Activated CD8-positive, alpha-beta memory T cell treated with anti-CD3 and anti-CD28 coated beads, Interleukin-2, amount 50 U/mL, for 1 hour (primary cell): ENCODE data around the gene AHI1.
"Not testable (repeated sequence)": the region's sequence is repeated elsewhere in the genome, so short reads cannot be mapped to it uniquely, and the experiment has no call there.

Experiments used
- DNase-seq: peaks from one replicate; pipeline ENCODE4 v3.0.0-alpha.2; 2020; ENCODE audit errors: extremely low read depth

The AHI1 gene

DNA sequence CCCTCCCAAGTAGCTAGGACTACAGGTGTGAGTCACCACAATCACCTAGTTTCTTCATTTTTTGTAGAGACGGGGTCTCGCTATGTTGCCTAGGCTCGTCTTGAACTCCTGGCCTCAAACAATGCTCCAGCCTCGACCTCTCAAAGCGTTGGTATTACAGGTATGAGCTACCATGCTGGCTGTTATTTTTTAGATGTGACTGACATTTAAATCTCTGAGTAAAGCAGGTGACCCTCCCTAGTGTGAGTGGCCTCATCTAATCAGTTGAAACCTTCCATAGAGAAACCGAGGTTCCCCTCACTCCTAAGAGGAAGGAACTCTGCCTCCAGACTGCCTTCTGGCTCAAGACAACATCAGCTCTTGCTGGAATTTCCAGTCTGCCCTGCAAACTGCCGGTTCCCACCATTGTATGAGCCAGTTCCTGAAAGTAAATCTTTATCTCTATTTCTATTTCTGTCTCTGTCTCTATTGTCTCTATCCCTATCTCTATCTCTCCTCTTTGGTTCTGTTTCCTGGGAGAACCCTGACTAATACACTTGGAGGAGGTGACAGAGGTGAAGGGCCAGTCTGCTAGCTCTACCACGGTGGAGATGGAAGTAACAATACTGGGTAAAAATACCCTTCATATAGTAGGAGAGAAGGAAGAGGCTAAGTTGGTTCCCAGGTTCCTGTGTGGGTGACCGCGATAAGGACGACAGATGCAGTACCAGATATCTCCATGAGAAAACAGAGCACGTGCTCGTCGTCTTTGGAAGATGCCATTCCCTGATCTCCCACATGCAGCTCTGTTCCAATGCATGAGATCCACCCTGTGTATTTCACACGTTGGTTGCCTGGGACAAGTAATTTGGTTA lies 235.4 kb downstream of the AHI1 start:
- DNase-seq: no peak

DNA sequence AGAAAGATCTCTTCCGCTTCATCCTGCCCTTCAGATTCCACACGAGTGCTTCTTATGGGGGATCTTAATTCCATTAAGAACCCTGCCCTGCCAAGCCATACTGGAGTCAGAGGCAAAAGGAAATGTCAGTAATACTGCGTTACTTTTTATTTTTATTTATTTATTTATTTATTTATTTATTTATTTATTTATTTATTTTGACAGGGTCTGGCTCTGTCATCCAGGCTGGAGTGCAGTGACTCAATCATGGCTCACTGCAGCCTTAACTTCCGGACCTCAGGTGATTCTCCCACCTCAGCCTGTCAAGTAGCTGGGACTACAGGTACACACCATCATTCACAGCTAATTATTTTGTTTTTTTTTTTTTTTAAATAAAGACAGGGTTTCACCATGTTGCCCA lies 236.9 kb downstream of the AHI1 start:
- no peak for DNase-seq

DNA sequence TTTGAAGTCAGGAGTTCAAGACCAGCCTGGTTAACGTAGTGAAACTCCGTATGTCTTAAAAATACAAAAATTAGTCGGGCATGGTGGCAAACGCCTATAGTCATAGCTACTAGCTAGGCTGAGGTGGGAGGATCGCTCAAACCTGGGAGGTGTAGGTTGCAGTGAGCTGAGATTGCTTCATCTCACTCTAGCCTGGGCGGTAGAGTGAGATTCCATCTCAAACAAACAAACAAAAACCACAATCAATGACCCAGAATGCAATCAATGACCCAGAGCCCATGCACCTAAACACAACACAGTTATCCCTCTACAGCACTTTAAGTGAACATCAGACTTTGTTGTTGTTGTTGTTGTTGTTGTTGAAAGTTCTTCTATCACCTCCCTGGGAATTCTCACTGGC lies 238.6 kb downstream of the AHI1 start:
- DNase-seq: no peak

DNA sequence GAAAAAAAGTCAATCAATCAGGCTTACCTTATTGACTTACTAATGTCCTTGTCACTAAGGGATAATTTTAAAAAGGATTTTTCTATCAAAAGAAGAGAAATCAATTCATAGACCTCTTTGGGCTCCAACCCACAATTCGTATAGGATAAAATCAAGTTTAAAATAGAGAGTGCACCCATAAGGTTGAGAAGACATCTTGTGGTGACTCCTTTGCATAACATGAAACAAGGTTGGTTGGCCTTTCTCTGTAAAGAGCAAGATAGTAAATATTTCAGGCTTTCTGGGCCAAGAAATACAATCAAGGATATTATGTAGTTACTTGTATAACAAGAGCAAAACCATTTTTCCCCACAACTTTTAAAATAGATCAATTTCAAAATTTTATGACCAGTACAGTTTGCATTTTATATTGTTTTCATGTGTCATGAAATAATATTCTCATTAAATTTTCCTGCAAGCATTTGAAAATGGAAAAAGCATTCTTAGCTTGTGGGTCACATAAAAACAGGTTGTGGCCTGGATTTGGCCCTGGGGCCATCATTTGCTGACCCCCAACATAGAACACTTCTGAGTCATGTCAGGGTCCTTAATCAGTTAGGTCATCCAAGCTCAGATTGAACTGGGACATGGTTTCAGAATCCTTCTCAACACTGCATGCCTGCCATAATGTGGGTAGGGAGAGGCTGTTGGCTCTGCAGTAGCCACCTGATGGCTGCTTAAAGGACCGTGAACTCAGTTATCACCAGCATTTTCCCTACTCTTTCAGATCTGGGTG lies 239.7 kb downstream of the AHI1 start:
- no peak for DNase-seq

DNA sequence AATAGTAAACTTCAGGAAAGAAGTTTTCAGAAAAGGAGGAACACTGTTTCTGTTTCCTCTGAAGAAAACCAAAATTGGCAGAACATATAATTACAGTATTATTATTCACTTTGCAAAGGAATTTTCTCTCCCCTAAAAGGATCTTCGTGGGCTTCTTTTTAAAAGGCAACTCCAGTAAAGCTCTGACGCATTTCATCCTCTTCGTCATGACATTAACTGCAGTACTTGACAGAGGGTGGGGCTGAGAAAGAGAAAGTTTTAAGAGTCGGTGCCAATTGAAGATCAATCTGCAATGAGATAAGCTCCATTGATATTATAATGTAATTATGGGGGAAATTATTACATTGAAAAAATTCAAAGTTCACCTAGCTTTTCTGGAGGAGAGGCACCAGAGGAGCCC lies 240.7 kb downstream of the AHI1 start:
- DNase-seq: no peak

DNA sequence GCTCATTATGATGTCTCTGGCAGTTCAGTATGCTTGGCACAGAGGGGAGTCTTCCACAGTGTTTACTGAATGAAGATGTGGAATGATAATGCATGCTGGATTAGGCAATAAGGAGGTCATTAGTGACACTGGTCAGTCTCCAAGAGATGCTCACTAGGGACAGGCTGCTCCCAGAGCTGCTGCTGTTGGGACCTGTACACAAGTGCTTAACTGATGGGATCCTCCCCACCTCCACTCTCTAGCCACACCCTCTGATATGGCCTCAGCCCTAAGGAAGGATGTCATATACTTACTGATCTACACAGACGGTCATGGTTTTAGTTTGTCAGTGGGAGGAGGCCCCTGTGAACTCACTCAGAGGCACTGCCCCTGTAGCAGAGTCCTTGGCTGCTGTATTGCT lies 243.1 kb downstream of the AHI1 start:
- no peak for DNase-seq

DNA sequence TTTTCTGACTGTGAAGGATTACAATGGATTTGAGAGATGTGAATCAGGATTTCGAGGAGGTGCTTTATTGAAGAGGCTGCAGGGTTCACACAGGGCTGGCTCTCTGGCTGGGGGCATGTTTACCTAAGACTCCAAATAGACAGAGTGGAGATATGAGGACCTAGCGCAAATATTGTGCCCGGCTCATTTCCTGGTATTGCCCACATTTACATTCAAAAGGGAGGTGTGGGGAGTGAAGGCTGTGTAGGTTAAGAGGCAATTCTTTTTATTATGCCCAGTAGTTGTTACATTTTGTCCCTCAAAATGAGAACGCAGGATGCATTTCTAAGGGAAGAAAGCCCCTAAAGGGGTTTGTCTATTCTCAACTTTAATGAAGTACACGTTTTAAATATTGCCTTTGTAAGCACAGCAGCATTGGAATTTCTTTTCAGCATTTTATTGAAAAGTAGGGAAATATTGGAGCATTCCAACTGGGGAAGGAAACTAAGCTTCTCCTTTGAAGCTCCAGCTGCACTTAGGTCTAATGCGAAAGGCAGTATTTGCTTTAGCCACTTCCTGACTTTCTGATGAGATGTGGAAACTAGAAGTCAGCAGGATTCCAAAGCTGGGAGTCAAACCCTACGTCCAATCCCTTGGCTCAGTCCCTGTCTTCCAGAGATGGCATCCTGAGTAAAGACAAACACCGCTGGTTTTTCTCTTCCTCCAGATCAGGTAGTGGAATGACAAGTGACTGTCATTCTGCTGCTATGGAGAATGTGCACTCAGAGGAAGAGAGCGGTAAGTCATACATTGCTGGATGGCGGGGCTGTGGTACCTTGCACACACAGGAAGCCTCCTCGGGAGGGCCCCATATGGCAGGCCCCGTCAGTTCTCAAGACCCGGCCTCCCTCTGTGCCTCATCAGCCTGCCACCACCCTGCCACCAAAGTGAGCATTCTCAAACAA lies 245.8 kb downstream of the AHI1 start:
- no peak for DNase-seq

DNA sequence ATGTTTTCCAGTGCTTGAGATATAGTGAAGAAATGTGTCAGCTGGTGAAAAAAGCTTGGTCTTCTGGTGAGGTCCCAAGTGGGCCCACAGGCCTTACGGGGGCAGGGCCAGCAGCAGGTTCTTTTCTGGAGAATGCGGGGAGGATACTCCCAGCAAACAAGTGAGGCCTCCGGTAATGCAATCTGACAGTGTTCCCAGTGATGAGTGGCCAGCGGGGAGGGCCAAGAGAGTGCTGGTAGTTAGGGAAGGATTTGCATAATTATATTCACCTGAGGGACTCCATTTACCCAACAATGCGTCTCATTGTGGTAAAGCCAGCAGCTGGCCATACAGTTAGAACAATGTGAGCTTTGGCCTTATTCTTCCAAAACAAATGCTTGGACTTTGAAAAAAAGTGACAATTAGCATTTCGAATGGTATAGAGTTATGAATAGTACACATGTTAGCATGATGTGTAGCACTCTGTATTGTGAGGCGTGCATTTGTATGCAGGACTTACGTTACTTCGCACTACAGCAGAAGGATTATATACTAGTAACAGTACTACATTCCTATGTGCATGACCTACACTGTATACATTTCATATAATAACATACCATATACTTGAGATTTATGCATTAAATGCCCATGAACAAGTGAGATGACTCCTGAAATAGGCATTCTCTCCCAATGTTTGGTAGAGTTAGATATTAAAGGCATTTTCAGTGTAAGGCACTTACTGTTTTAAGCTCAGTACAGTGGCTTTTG lies 246.6 kb downstream of the AHI1 start:
- DNase-seq: no peak

DNA sequence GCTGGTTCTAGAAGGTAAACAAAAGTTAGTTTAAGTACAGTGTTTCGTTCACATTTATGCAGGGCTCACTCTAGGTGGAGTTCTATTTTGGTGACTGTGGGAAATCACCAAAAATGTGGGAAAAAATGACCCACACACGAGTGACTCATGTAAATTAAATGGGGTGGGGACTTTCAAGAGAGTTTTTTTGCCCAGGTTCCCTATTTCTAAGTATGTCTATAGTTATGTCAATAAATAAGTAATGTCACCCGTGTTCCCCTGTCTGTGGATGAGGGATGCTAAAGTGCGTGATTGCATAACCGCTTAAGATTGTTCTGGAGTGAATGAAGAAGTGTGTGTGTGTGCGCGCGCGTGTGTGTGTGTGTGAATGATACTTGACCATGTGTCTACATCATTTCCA lies 247.3 kb downstream of the AHI1 start:
- no peak for DNase-seq

DNA sequence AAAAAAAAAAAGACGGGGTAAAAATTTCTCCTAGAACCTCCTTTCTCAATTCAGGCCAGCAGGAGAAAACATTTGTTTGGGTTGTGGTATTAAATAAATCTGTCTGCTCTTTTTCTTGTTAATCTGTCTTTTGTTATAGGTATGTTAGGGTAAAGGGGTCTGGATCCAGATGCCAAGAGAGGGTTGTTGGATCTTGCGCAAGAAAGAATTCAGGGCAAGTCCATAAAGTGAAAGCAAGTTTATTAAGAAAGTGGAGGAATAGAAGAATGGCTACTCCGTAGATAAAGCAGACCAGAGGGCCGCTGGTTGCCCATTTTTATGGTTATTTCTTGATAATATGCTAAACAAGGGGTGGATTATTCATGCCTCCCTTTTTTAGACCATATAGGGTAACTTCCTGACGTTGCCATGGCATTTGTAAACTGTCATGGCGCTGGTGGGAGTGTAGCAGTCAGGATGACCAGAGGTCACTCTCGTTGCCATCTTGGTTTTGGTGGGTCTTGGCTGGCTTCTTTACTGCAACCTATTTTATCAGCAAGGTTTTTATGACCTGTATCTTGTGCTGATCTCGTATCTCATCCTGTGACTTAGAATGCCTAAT lies 251.0 kb downstream of the AHI1 start:
- DNase-seq: not testable (repeated sequence)

DNA sequence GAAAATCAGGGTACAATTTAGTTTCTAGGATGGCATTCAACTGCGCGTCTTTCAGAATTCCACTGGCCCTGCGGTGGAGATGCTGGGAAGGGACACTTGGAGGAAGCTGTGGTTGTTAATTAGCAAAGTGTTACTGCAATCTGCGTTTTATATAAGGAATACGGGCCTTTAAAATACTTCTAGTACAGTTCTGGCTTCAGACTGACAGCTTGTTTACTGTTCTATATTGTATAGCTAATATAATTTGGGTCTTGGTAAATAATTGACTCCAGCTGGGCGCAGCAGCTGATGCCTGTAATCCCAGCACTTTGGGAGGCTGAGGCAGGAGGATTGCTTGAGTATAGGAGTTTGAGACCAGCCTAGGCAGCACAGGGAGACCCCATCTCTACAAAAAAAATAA lies 252.7 kb downstream of the AHI1 start:
- DNase-seq: no peak

DNA sequence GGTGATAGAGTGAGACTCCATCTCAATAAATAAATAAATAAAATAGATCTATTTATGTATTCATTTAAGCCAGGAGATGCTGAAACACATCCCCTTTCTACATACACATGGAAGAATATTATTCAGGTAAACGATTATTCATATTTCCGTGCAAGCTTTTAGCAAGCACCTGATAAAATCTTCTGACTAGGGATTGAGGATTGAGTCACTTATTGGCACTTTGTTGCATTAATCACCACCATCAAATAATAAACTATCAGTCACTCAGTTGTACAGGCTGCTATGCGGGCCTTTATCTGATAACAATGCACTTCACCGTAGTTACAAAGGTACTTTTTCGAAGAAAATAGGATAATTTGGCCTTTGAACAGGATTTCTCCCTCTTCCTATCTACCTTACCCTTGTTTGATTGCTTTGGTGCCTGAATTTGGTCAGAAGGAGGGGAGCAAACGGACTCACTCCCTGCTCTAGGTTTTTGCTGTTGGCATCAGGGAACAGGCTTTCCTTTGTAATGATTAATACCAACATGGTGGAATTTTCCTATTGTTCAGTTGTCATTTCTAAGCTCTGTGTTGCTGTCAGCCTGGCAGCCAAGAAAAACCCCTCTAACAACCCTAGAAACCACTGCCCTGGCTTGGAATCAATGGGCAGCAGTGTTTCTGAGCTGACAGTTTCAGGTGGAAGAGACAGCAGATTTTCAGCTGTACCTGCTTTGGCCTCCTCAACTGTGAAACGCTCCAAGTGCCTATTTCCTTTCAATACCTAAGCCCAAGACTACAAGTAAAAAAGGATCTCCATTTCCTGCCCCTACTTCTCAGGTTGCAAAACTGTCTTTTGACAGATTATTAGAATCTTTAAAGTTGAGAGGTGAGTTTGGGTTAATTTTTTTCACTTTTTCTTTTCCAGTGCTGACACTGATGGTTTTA lies 253.4 kb downstream of the AHI1 start:
- no peak for DNase-seq

DNA sequence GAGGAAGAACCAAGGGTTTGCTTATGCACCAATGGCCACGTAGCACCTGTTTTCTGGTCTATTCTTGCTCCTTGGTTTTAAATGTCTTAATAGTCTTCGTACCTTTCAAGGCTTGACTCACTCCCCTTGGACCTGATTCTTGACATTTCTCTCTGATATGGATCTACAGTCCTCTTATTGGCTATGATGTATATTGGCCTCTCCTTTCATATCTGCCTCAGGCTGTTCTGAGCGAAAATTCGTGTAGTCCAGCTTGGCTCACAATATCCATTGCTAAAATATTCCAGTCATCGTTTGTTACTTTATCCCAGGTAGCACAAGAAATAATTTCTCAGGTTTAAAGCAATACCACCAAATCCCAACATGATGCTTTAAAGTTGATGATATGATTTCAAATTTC lies 256.8 kb downstream of the AHI1 start:
- no peak for DNase-seq

DNA sequence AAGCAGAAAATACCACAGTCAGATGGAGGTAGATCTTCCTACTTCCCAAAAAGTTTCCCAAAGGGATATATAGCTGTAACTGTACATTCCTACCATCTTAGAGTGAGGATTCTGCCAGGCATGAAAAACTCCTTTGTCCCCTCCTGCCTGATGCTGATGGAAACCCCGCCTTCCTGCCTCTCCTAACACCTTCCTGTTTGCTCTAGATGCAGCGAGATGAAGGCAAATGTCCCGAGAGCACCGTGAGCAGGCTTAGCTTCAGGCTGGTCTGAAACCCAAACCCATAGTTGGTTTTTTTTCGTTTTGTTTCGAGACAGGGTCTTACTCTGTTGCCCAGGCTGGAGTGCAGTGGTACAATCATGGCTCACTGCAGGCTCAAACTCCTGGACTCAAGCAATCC lies 260.8 kb downstream of the AHI1 start:
- no peak for DNase-seq

DNA sequence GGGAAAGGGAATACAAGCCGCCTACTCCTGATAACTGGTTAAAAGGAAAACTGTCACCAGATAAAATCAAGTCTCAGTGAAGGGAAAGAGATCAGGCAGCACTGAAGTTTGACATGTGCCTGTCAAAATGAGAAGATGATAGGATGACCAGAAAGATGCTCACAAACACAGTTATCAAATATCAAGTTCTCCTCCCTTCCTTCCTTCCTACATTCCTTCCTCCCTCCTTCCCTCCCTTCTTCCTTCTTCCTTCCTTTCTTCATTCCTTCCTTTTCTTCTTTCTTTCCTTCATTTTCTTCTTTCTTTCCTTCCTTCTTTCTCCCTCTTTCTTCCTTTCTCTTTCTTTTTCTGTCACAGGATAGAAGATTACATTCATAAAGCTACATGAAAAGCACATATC lies 261.2 kb downstream of the AHI1 start:
- DNase-seq: no peak

DNA sequence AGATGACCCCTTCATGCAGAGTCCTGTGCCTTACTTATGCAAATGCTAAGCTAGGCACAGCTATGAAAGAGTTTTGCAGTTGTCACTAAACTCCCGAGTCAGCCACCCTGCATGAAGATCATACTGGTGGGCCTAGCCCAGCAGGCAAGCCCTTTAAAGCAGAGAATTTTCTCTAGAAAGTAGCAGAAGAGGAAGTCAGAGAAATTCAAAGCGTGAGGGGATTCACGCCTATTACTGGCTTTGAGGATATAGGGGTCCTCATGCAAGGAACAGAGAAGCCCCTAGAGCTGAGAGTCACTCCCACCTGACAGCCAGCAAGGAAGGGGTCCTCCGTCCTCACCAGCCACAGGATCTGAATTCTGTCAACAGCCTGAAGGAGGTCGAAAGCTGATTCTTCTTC lies 261.8 kb downstream of the AHI1 start:
- DNase-seq: no peak

DNA sequence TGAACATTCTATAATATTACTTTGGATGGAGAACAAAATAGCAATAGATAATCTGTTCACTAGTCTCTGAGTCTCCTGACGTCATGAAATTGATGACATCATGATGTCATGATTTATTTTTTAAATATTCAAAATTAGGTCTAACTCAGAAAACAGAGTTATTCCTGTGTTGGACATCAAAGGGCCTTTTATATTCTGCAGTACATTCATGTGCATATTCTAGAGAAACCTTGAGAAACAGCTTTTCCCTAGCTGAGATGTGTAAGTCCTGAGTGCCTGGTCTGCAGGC lies 263.1 kb downstream of the AHI1 start:
- DNase-seq: no peak

DNA sequence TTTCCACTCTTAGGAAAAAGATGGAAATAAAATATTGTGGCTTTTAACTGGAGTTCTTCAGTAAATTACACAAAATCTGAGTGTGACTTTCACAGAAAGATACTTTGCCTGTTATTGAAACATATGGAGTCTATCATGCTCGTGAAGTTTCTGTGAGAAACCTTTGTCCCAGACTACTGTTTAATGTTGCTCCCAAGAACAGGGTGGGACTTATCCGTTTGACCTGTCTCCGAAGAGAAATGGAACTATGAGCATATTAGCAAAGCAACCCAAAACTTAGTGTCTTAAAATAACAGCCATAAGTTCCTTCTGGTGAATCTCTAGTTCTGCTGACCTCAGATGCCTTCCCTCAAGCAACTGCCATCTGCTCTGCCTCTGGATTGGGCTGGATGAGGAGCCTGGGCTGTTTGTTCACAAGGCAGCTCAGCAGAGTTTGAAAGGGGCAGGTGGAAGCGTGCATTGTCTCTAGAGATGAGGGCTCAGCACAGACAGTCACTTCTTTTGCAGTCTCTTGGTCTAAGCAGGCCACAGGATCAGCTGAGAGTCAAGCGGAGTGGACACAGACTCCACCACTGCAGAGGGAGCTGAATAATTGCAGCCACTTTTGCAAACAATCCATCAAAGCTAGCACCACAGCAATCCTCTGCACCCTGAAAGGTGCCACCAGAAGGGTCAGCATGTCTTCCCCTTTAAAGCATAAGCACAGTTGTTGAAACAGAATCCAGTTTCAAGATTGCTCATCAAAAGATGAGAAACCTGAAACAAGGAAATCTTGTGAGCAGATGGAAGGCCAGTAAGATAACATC lies 263.7 kb downstream of the AHI1 start:
- no peak for DNase-seq
